Left lung (tissue), 10 donors: ENCODE measurements around the gene ADCK1. TPM values are rescaled to one million over a fixed set of nuclear protein-coding genes. Genes with fewer than 3 reads are reported as not detected.

Source experiments
- ATAC-seq: fragments of 200-7000 bp; cut with Tn5 transposase; one replicate; pipeline ENCODE4 v1.9.1; 2020; ENCODE audit warnings: moderate library complexity
- DNase-seq, 4 donors: peaks; one replicate each; pipeline ENCODE4 v3.0.0-alpha.2; 2013 to 2020
- H3K27ac ChIP-seq, 2 donors: fragments of 200-600 bp; sonication (generic) in 1 of 2; one replicate each; pipeline versions ENCODE4 v1.5.0 to v1.8.0; 2020 to 2021
- H3K27me3 ChIP-seq, 2 donors: fragments of 200-600 bp; sonication (generic) in 1 of 2; one replicate each; pipeline versions ENCODE4 v1.5.0 to v1.8.0; 2020 to 2021
- H3K36me3 ChIP-seq, 2 donors: fragments of 200-600 bp; sonication (generic) in 1 of 2; one replicate each; pipeline versions ENCODE4 v1.5.0 to v1.8.0; 2020 to 2021
- H3K4me1 ChIP-seq, 2 donors: fragments of 200-600 bp; one replicate each; pipeline ENCODE4 v1.8.0; 2021
- H3K4me3 ChIP-seq, 2 donors: fragments of 200-600 bp; sonication (generic) in 1 of 2; one replicate each; pipeline versions ENCODE4 v1.5.0 to v1.8.0; 2020 to 2021; ENCODE audit warnings: mild to moderate bottlenecking in 1 of 2
- H3K9me3 ChIP-seq, 2 donors: fragments of 200-600 bp; sonication (generic) in 1 of 2; one replicate each; pipeline versions ENCODE4 v1.5.0 to v1.8.0; 2020 to 2021
- CTCF ChIP-seq, 2 donors: fragments of 200-600 bp; sonication (generic) in 1 of 2; IDR thresholded peaks; one replicate each; pipeline versions ENCODE4 v1.5.0 to v1.8.0; 2021; ENCODE audit warnings: antibody characterized with exemption in 2 of 2
- intact Hi-C, 2 donors: fragments of 100-400 bp; cut with DNase I; formaldehyde crosslinking; loops; one replicate each; pipeline versions ENCODE4 v1.11.2 to v1.14.2; 2022
- polyA plus RNA-seq, 6 donors: library from polyadenylated mRNA; unstranded; fragments of 120-200 nt; gene quantifications; one replicate each; pipeline ENCODE4 v1.2.1, GENCODE V29; 2013; ENCODE audit not compliant: insufficient read length in 6 of 6
- total RNA-seq, 2 donors: library from RNA; stranded (reverse); fragmentation: NEBNext Ultra II Directional; extraction: Animal tissue kit (Norgen Biotek cat#: 25700); gene quantifications; one replicate each; pipeline ENCODE4 v1.2.1, GENCODE V29; 2021
- donor health status: DM: no; HTN: yes; CAD: no.
- donor health status: DM: no; HTN: no; CAD: no.

Gene ADCK1
- total and polyA plus RNA-seq, 8 donors = 4.8 to 10.3 (median 6.9) TPM

GRCh38 chr14:77920312-77920711 lies 120.4 kb downstream of the ADCK1 start:
- H3K9me3 ChIP-seq = no peaks in the 10 kb centered on the region
- no peak for ATAC-seq
- peaks cover 0 to 3% of the 10 kb centered on the region in 2 donors for H3K36me3 ChIP-seq
- H3K4me3 ChIP-seq = no peak overlapping the region
- DNase-seq = no peak
- no peaks in the 10 kb centered on the region for H3K27me3 ChIP-seq
- no peak overlapping the region for H3K27ac ChIP-seq
- no peak for TF ChIP-seq CTCF (IDR thresholded peaks at IDR 0.05)
- no peaks in the 10 kb centered on the region for H3K4me1 ChIP-seq
- intact Hi-C loops = no loop called here

GRCh38 chr14:77921818-77922217 lies 121.9 kb downstream of the ADCK1 start:
- no peak for ATAC-seq

GRCh38 chr14:77923131-77923936 lies 123.4 kb downstream of the ADCK1 start:
- no peak for ATAC-seq
- H3K27ac ChIP-seq = no peak overlapping the region
- H3K4me1 ChIP-seq = no peaks in the 10 kb centered on the region
- no peak for DNase-seq
- no peaks in the 10 kb centered on the region for H3K27me3 ChIP-seq
- no peaks in the 10 kb centered on the region for H3K9me3 ChIP-seq
- intact Hi-C loops = no loop called here
- TF ChIP-seq CTCF (IDR thresholded peaks at IDR 0.05) = no peak
- H3K36me3 ChIP-seq = peaks cover 0 to 16% of the 10 kb centered on the region in 2 donors
- no peak overlapping the region for H3K4me3 ChIP-seq

More at GRCh38 chr14:77921818-77922217, 121.9 kb downstream of the ADCK1 start:
- DNase-seq = no peak
- Histone ChIP-seq H3K36me3 (peaks cover 0 to 14% of the 10 kb centered on the region in 2 donors), H3K4me1 (no peaks in the 10 kb centered on the region), H3K27ac (no peak overlapping the region), H3K4me3 (no peak overlapping the region), H3K27me3 (no peaks in the 10 kb centered on the region), H3K9me3 (no peaks in the 10 kb centered on the region)
- no peak for TF ChIP-seq CTCF (IDR thresholded peaks at IDR 0.05)
- intact Hi-C loops = no loop called here

- H3K4me1 ChIP-seq = no peaks in the 10 kb centered on the region
- no peaks in the 10 kb centered on the region for H3K9me3 ChIP-seq
- no peak for TF ChIP-seq CTCF (IDR thresholded peaks at IDR 0.05)
- intact Hi-C loops = no loop called here
- H3K4me3 ChIP-seq = no peak overlapping the region
- peaks cover 0 to 16% of the 10 kb centered on the region in 2 donors for H3K36me3 ChIP-seq
- DNase-seq (no peak), ATAC-seq (no peak)
- no peak overlapping the region for H3K27ac ChIP-seq
- H3K27me3 ChIP-seq = no peaks in the 10 kb centered on the region
Measured at GRCh38 chr14:77924141-77924948, 124.4 kb downstream of the ADCK1 start.

GRCh38 chr14:77926942-77927341 lies 127.0 kb downstream of the ADCK1 start:
- intact Hi-C loops = no loop called here
- peaks cover 0 to 24% of the 10 kb centered on the region in 2 donors for H3K36me3 ChIP-seq
- H3K4me1 ChIP-seq = no peaks in the 10 kb centered on the region
- H3K9me3 ChIP-seq = no peaks in the 10 kb centered on the region
- no peaks in the 10 kb centered on the region for H3K27me3 ChIP-seq
- H3K27ac ChIP-seq = no peak overlapping the region
- DNase-seq = no peak
- ATAC-seq = no peak
- H3K4me3 ChIP-seq = no peak overlapping the region
- TF ChIP-seq CTCF (IDR thresholded peaks at IDR 0.05) = no peak
